CD4-positive, alpha-beta T cell treated with Interleukin-21 for 1 hour (primary cell): ENCODE measurements around the gene SNAP25.

Experiments used
- DNase-seq: peaks from one replicate; pipeline ENCODE4 v3.0.0-alpha.2; 2020

Gene SNAP25

GRCh38 chr20:10342152-10342551 is 123.5 kb downstream of the SNAP25 start:
- DNase-seq, result no peak

- no peak for DNase-seq
Observed at GRCh38 chr20:10344953-10345352, 126.3 kb downstream of the SNAP25 start.

GRCh38 chr20:10347086-10347880 is 128.7 kb downstream of the SNAP25 start:
- no peak for DNase-seq

GRCh38 chr20:10349118-10349517 is 130.5 kb downstream of the SNAP25 start:
- DNase-seq, result no peak

GRCh38 chr20:10350188-10350842 is 131.7 kb downstream of the SNAP25 start:
- DNase-seq, result no peak

- DNase-seq, result no peak
Observed at GRCh38 chr20:10352934-10353824, 134.5 kb downstream of the SNAP25 start.

- no peak for DNase-seq
Observed at GRCh38 chr20:10356628-10357027, 138.0 kb downstream of the SNAP25 start.
